ENCODE data around the gene ALAS1. TPM values are rescaled to one million over a fixed set of nuclear protein-coding genes. Genes with fewer than 3 reads are reported as not detected.
"Not testable (repeated sequence)": the region's sequence is repeated elsewhere in the genome, so short reads cannot be mapped to it uniquely, and the experiment has no call there.

ALAS1 gene
- total and polyA plus RNA-seq, 2 experiments from 2014 or later, result 30.4 to 33.9 TPM

DNA sequence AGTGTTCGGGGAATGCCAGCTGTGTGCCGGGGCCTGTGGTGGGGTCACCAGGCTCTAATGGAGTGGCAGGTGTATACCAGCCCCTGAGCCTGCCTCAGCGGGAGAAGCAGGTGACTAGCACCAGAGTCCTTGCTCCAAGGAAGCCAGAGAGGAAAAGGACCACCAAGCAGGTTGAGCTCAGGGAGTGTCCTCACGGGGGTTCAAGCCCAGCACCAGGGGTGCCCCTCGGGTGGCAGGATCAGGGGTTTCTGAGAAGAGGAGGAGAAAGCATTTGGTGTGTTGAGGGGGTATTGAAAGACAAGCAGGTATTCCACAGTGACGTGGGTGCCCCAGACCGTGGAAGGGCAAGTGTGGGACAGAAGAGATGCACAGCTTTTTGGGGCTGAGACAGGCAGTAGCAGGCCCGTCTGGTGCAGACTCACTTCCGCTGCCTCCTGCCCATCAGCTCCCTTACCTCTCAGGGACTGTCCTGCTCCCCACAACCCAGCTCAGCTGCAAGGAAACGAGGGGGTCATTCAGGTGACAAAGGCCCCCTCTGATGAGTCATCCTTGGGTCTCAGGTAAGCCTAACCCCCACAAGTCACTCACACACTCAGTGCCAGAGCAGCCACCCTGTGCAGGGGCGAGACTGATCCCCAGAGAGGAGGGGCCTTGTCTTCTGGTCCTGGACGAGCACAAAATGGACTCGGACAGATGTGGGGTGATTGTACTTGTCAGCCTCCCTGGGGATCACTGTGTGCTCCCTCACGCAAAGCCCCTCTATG is 22.4 kb upstream of the ALAS1 start:
- no peak overlapping the region for H3K4me2 ChIP-seq (ENCODE audit: unreplicated experiment)
- no peak overlapping the region for H3K4me3 ChIP-seq
- H3K27ac ChIP-seq, result no peak overlapping the region
- in situ Hi-C loops (cut with MboI), result no loop called here
- no peak overlapping the region for H3K9ac ChIP-seq
- TF ChIP-seq EZH2phosphoT487 (IDR thresholded peaks at IDR 0.05; ENCODE audit: insufficient read depth, low read depth) (no peak), EZH2 (IDR thresholded peaks at IDR 0.05; ENCODE audit: insufficient read depth, poor library complexity, severe bottlenecking) (no peak)
- no peaks in the 10 kb centered on the region for H3F3A ChIP-seq (ENCODE audit: insufficient read depth)
- H3K4me1 ChIP-seq (ENCODE audit: insufficient read depth), result peaks cover 11% of the 10 kb centered on the region
- no peaks in the 10 kb centered on the region for H4K20me1 ChIP-seq (ENCODE audit: insufficient read depth)
- no peaks in the 10 kb centered on the region for H3K36me3 ChIP-seq (ENCODE audit: low read depth)
- no peak overlapping the region for H2AFZ ChIP-seq
- no peak for DNase-seq
- 86 to 94% methylated on average over 13 to 14 of the region's 14 CpGs for WGBS, 2 experiments (ENCODE audit: low coverage in 1 of 2, low lambda C conversion rate in 2 of 2, missing lambda C conversion rate in 2 of 2)
- no peaks in the 10 kb centered on the region for H3K9me3 ChIP-seq (ENCODE audit: low read depth)
- no peaks in the 10 kb centered on the region for H3K9me2 ChIP-seq (ENCODE audit: insufficient read depth)
- H3K27me3 ChIP-seq (replicated peaks; ENCODE audit: insufficient read depth), result no peaks in the 10 kb centered on the region
- H3K79me2 ChIP-seq (ENCODE audit: insufficient read depth), result no peaks in the 10 kb centered on the region

DNA sequence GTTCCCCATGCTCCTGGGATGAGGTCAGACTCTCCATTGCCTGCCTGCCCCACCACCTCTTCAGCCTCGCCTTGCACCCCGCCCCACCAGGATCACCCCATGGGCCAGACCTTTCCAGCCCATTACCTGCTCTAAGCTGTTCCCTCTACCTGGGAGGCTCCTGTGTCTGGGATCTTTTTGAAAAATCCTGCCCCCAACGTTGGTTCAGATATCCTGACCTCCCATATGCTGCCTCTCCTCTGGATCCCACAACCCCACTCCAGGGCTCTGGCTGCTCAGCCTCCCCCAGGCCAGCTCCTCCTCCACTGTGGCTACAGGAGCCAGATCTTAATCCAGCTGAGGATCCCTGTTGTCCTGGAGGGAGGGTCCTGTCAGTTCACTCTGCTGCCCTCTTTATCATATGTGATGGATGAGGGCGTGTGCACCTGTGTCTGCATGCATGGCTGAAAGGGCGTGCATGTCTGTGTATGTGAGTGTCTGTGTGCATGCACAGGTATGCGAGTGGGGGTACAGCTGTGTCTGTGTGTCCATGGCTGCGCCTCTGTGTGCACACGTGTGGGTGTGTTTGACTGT is 21.7 kb upstream of the ALAS1 start:
- Histone ChIP-seq H3K4me1 (ENCODE audit: insufficient read depth) (peaks cover 8% of the 10 kb centered on the region), H3K9ac (no peak overlapping the region), H3K27ac (no peak overlapping the region), H3K9me2 (ENCODE audit: insufficient read depth) (no peaks in the 10 kb centered on the region), H3K27me3 (replicated peaks; ENCODE audit: insufficient read depth) (no peaks in the 10 kb centered on the region), H2AFZ (no peak overlapping the region), H3K4me2 (ENCODE audit: unreplicated experiment) (no peak overlapping the region), H3K9me3 (ENCODE audit: low read depth) (no peaks in the 10 kb centered on the region), H3F3A (ENCODE audit: insufficient read depth) (0 out of 2 replicates have a peak, but pooled peaks cover 5% of the 10 kb centered on the region), H3K4me3 (no peak overlapping the region), H3K79me2 (ENCODE audit: insufficient read depth) (no peaks in the 10 kb centered on the region), H4K20me1 (ENCODE audit: insufficient read depth) (no peaks in the 10 kb centered on the region), H3K36me3 (ENCODE audit: low read depth) (no peaks in the 10 kb centered on the region)
- in situ Hi-C loops (cut with MboI), result no loop called here
- 84 to 86% methylated on average over 8 of the region's 8 CpGs for WGBS, 2 experiments (ENCODE audit: low coverage in 1 of 2, low lambda C conversion rate in 2 of 2, missing lambda C conversion rate in 2 of 2)
- TF ChIP-seq EZH2phosphoT487 (IDR thresholded peaks at IDR 0.05; ENCODE audit: insufficient read depth, low read depth), result no peak
- no peak for TF ChIP-seq EZH2 (IDR thresholded peaks at IDR 0.05; ENCODE audit: insufficient read depth, poor library complexity, severe bottlenecking)
- DNase-seq, result no peak

DNA sequence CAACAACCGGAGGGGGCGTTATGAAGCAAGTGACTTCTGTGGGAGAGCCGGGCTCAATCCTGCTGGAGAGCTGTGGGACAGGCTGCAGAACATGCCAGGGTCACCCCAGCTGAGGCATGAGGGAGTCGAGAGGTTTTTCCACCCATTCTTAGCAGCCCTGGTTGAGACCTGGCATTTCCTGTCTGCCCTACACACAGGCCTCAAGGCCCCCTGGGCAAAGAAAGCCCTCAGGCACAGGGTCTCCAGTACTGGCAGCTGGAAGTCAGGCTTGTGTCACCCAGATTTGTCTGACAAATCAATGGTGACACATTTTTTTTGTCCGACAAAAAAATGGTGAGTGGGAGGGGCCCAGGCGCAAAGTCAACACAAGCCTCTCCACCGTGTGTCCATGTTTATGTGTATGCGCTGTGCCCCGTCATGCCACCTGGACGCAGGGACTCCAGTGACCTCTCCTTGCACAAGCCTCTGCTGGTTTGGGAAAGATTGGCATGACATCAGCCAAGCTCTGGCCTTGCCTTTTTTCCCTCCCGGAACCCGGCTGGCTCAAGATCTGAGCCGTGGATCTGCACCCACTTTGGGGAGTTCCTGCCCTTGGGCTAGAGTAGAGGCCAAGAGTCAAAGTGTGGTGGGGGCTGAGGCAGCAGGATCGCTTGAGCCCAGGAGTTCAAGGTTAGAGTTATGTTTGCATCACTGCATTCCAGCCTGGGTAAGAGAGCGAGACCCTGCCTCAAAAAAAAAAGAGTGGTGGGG is 20.8 kb upstream of the ALAS1 start:
- Histone ChIP-seq H3K27me3 (replicated peaks; ENCODE audit: insufficient read depth) (no peaks in the 10 kb centered on the region), H3K4me1 (ENCODE audit: insufficient read depth) (no peaks in the 10 kb centered on the region; the same call in 1 of the 2 replicates), H3K9me2 (ENCODE audit: insufficient read depth) (no peaks in the 10 kb centered on the region), H3K9ac (no peak overlapping the region), H4K20me1 (ENCODE audit: insufficient read depth) (no peaks in the 10 kb centered on the region), H3K9me3 (ENCODE audit: low read depth) (no peaks in the 10 kb centered on the region), H3K36me3 (ENCODE audit: low read depth) (no peaks in the 10 kb centered on the region), H3K79me2 (ENCODE audit: insufficient read depth) (no peaks in the 10 kb centered on the region), H3K4me3 (no peak overlapping the region), H3F3A (ENCODE audit: insufficient read depth) (0 out of 2 replicates have a peak, but pooled peaks cover 7% of the 10 kb centered on the region), H3K27ac (no peak overlapping the region), H3K4me2 (ENCODE audit: unreplicated experiment) (no peak overlapping the region), H2AFZ (no peak overlapping the region)
- WGBS, 2 experiments (ENCODE audit: low coverage in 1 of 2, low lambda C conversion rate in 2 of 2, missing lambda C conversion rate in 2 of 2), result 85 to 87% methylated on average over 15 of the region's 15 CpGs
- DNase-seq, result no peak
- no peak for TF ChIP-seq EZH2phosphoT487 (IDR thresholded peaks at IDR 0.05; ENCODE audit: insufficient read depth, low read depth)
- TF ChIP-seq EZH2 (IDR thresholded peaks at IDR 0.05; ENCODE audit: insufficient read depth, poor library complexity, severe bottlenecking), result no peak
- in situ Hi-C loops (cut with MboI), result no loop called here

GRCh38 chr3:52177701-52178042 is 20.3 kb upstream of the ALAS1 start:
- H3K36me3 ChIP-seq (ENCODE audit: low read depth), result no peaks in the 10 kb centered on the region
- in situ Hi-C loops (cut with MboI), result no loop called here
- DNase-seq, result no peak
- 0 out of 2 replicates have a peak, but pooled peaks cover 7% of the 10 kb centered on the region for H3F3A ChIP-seq (ENCODE audit: insufficient read depth)
- H4K20me1 ChIP-seq (ENCODE audit: insufficient read depth), result no peaks in the 10 kb centered on the region
- no peak overlapping the region for H3K9ac ChIP-seq
- H3K4me1 ChIP-seq (ENCODE audit: insufficient read depth), result no peaks in the 10 kb centered on the region; the same call in 1 of the 2 replicates
- no peaks in the 10 kb centered on the region for H3K9me3 ChIP-seq (ENCODE audit: low read depth)
- no peaks in the 10 kb centered on the region for H3K27me3 ChIP-seq (replicated peaks; ENCODE audit: insufficient read depth)
- H3K27ac ChIP-seq, result no peak overlapping the region
- WGBS, 2 experiments (ENCODE audit: low coverage in 1 of 2, low lambda C conversion rate in 2 of 2, missing lambda C conversion rate in 2 of 2), result 76 to 83% methylated on average over 5 of the region's 5 CpGs
- H3K4me3 ChIP-seq, result no peak overlapping the region
- TF ChIP-seq EZH2 (IDR thresholded peaks at IDR 0.05; ENCODE audit: insufficient read depth, poor library complexity, severe bottlenecking) (no peak), EZH2phosphoT487 (IDR thresholded peaks at IDR 0.05; ENCODE audit: insufficient read depth, low read depth) (no peak)
- H2AFZ ChIP-seq, result no peak overlapping the region
- no peaks in the 10 kb centered on the region for H3K79me2 ChIP-seq (ENCODE audit: insufficient read depth)
- no peaks in the 10 kb centered on the region for H3K9me2 ChIP-seq (ENCODE audit: insufficient read depth)
- H3K4me2 ChIP-seq (ENCODE audit: unreplicated experiment), result no peak overlapping the region

DNA sequence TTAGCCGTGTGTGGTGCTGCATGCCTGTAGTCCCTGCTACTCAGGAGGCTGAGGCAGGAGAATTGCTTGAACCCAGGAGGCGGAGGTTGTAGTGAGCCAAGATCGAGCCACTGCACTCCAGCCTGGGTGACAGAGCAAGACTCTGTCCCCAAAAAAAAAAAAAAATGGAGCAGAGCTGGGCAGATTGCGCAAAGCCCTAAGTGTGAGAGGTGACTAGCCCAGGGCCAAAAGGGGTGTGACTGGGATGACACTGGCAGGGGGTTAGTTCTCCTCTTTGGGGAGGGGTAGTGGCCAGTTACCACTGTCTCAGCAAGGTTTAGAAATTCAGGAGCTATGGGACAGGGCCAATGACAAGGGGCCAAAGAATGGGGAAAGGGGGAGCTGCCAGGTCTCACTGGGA is 19.8 kb upstream of the ALAS1 start:
- in situ Hi-C loops (cut with MboI); H3K4me1 ChIP-seq (ENCODE audit: insufficient read depth); H3K79me2 ChIP-seq (ENCODE audit: insufficient read depth); H4K20me1 ChIP-seq (ENCODE audit: insufficient read depth); H3K27me3 ChIP-seq (replicated peaks; ENCODE audit: insufficient read depth); H2AFZ ChIP-seq; H3K36me3 ChIP-seq (ENCODE audit: low read depth); DNase-seq; H3K9me3 ChIP-seq (ENCODE audit: low read depth); H3F3A ChIP-seq (ENCODE audit: insufficient read depth); H3K4me2 ChIP-seq (ENCODE audit: unreplicated experiment); H3K9me2 ChIP-seq (ENCODE audit: insufficient read depth); H3K27ac ChIP-seq; H3K4me3 ChIP-seq; H3K9ac ChIP-seq: not testable (repeated sequence)
- 85 to 94% methylated on average over 4 of the region's 4 CpGs for WGBS, 2 experiments (ENCODE audit: low coverage in 1 of 2, low lambda C conversion rate in 2 of 2, missing lambda C conversion rate in 2 of 2)
